Cortex of kidney (tissue), 1 donor: ENCODE data around the gene DTWD2.
"Not testable (repeated sequence)": the region's sequence is repeated elsewhere in the genome, so short reads cannot be mapped to it uniquely, and the experiment has no call there.

Source experiments
- DNase-seq: peaks from one replicate; lab custom pipeline; 2025; lab: John Stamatoyannopoulos, UW

Gene DTWD2

DNA sequence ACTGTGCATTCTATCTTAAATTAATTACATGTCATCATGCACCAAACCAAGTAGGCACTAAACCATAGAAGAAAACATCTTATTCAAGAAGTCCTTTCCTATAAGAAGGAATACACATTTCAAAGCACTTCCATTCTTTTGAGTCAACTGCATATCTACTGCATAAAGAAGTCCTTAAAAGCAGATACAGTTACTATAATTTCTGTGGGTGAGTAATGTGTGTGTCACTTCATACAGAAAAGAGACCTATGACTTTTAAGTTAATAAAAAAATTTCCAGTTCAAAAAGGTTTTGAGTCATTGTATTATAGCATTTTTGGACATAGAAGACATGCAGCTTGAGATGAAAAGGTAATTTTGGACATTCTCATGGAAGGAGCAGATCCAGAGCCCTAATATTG, 125.0 kb downstream of the DTWD2 start:
- no peak for DNase-seq

GRCh38 chr5:118862596-118862995, 125.8 kb downstream of the DTWD2 start:
- DNase-seq = no peak

GRCh38 chr5:118857700-118858099, 130.6 kb downstream of the DTWD2 start:
- DNase-seq = no peak

GRCh38 chr5:118854819-118855218, 133.5 kb downstream of the DTWD2 start:
- no peak for DNase-seq

GRCh38 chr5:118851785-118852184, 136.6 kb downstream of the DTWD2 start:
- DNase-seq = not testable (repeated sequence)

DNA sequence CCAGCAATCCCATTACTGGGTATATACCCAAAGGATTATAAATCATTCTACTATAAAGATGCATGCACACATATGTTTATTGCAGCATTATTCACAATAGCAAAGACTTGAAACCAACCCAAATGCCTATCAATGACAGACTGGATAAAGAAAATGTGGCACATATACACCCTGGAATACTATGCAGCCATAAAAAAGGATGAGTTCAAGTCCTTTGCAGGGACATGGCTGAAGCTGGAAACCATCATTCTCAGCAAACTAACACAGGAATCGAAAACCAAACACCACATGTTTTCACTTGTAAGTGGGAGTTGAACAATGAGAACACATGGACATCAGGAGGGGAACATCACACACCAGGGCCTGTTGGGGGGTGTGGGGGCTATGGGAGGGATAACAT, 138.8 kb downstream of the DTWD2 start:
- DNase-seq = not testable (repeated sequence)

- no peak for DNase-seq
Observed at GRCh38 chr5:118844351-118844750, 144.0 kb downstream of the DTWD2 start.

GRCh38 chr5:118834710-118835109, 153.6 kb downstream of the DTWD2 start:
- no peak for DNase-seq

DNA sequence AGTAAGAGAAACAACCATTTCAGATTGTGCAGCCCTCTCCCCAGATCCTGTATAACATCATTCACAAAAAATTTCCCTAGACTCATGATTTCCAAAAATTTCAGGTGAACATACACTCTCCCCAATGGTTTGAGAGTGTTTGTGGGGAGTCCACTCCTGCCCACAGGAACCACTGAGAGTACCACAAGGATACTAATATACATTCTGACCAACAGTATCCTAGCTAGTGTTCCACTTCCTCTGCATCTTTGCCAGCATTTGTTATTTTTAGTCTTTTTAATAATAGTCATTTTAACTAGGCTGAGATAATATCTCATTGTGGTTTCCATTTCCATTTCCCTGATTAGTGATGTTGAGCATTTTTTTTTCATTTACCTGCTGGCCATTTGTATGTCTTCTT, 155.4 kb downstream of the DTWD2 start:
- DNase-seq = no peak

GRCh38 chr5:118825226-118825625, 163.1 kb downstream of the DTWD2 start:
- DNase-seq = no peak

GRCh38 chr5:118818604-118819003, 169.7 kb downstream of the DTWD2 start:
- no peak for DNase-seq

DNA sequence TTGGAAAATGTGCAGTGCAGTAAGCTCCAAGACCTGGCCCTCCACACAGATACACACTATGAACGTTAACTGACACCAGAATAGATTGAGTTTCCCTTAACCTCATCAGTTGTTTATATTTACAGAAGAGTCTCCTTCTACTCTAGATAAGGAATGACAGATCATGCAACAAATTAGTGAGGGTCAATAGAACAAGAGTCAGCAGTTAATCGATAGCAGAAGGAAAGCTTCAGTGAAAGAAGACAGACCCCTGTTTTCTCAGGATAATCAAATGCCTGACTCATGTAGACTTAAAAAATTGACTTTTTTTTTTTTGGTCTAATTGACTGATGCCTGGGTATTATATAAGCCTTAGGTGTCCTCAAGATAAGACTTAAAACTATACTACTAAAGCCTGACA, 179.9 kb downstream of the DTWD2 start:
- no peak for DNase-seq

DNA sequence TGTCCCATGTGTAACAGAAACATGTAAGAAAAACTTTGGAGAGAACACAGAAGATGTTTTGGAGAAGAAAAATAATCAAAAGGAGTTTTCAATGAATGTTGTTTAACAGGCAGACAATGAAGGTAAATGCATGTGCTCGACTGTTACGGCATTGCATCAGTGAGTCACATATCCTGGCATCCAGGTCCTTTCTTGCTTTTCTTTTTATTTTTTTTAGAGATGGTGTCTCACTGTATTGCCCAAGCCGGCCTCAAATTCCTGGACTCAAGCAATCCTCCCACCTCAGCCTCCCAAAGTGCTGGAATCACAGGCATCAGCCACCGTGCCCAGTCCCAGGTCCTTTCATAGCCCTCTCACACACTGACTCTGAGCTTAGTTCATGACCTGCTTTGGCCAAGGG, 181.8 kb downstream of the DTWD2 start:
- DNase-seq = no peak

DNA sequence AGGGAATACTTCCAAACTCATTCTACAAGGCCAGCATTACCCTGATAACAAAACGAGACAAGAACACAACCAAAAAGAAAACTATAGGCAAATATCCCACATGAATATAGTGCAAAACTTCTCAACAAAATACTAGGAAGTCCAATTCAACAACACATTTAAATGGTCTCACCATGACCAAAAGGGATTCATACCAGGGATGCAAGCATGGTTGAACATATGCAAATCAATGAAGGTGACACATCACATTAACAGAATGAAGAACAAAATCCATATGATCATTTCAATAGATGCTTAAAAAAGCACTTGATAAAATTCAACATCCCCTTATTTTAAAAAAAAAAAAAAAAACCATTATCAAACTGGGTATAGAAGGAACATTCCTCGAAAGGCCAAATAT, 186.0 kb downstream of the DTWD2 start:
- no peak for DNase-seq

- no peak for DNase-seq
Observed at GRCh38 chr5:118796081-118796480, 192.3 kb downstream of the DTWD2 start.

DNA sequence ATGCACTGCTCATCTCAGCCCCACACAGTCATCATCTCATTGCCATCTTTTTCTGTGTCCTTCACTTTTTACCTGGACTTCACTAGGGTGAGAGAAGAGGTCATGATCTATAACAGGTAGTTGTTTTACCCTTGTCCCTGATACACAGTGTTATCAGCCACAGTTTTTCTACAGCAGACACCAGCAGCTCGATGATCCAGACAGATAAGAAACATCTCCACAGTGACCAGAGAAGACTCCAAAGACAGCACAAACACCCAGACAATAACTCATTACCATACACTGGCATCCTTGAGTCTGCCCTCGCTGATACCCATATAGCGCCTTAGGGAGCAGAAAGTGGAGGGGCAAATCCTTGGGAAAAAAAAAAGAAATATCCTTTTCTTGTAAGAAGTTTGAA, 194.1 kb downstream of the DTWD2 start:
- DNase-seq = no peak

DNA sequence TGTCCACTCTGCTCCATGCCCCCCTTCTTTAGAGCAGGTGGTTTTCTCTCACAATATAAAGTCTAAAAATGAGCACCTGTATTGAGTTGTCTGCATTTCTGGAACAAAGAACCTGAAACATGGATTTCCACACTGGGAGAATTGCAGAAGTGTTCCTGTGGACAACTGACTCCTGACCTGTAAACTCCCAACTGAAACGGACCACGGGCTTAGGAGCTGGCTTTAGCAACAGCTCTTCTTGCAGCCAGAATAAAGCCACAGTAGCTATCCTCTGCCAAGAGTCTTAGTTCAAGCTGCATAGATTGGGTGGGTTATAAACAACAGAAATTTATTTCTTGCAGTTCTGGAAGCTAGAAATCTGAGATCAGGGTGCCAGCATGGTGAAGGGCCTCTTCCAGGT, 194.7 kb downstream of the DTWD2 start:
- DNase-seq = no peak

GRCh38 chr5:118793091-118793490, 195.3 kb downstream of the DTWD2 start:
- DNase-seq = no peak

GRCh38 chr5:118791926-118792734, 196.2 kb downstream of the DTWD2 start:
- no peak for DNase-seq

- DNase-seq = no peak
Observed at GRCh38 chr5:118789366-118789765, 199.0 kb downstream of the DTWD2 start.

- DNase-seq = no peak
Observed at GRCh38 chr5:118788351-118788750, 200.0 kb downstream of the DTWD2 start.
